ENCODE results near the gene ASPDH.

The ASPDH gene

GRCh38 chr19:50465000-50465399 is 48.7 kb downstream of the ASPDH start:
- no peak for TF ChIP-seq CTCF (IDR thresholded peaks at IDR 0.05; ENCODE audit: low read depth, low read length)
- no peak for TF ChIP-seq EZH2phosphoT487 (IDR thresholded peaks at IDR 0.05; ENCODE audit: low read depth)
- peaks cover 15% of the 10 kb centered on the region for H3K4me1 ChIP-seq (ENCODE audit: low read length)
- no peak overlapping the region for H3K4me3 ChIP-seq (ENCODE audit: low read length)
- H3K4me2 ChIP-seq (ENCODE audit: low read length), result no peak overlapping the region
- H3K79me2 ChIP-seq (ENCODE audit: low read length), result no peaks in the 10 kb centered on the region
- no peaks in the 10 kb centered on the region for H4K20me1 ChIP-seq (ENCODE audit: insufficient read depth, low read length)
- H3K27me3 ChIP-seq (ENCODE audit: low read depth, low read length), result no peaks in the 10 kb centered on the region
- H3K9me3 ChIP-seq (ENCODE audit: insufficient read depth, low read length), result no peaks in the 10 kb centered on the region
- no peak overlapping the region for H3K27ac ChIP-seq (ENCODE audit: low read length)
- H2AFZ ChIP-seq (ENCODE audit: low read depth, low read length), result no peak overlapping the region
- H3K36me3 ChIP-seq (replicated peaks; ENCODE audit: low read depth, low read length), result no peaks in the 10 kb centered on the region
- H3K9ac ChIP-seq (ENCODE audit: low read length), result no peak overlapping the region

- Histone ChIP-seq H4K20me1 (ENCODE audit: insufficient read depth, low read length) (no peaks in the 10 kb centered on the region), H3K36me3 (replicated peaks; ENCODE audit: low read depth, low read length) (no peaks in the 10 kb centered on the region), H3K79me2 (ENCODE audit: low read length) (no peaks in the 10 kb centered on the region), H3K9me3 (ENCODE audit: insufficient read depth, low read length) (no peaks in the 10 kb centered on the region), H3K27me3 (ENCODE audit: low read depth, low read length) (no peaks in the 10 kb centered on the region), H3K4me1 (ENCODE audit: low read length) (peaks cover 21% of the 10 kb centered on the region), H3K27ac (ENCODE audit: low read length) (no peak overlapping the region), H2AFZ (ENCODE audit: low read depth, low read length) (no peak overlapping the region), H3K4me3 (ENCODE audit: low read length) (no peak overlapping the region), H3K4me2 (ENCODE audit: low read length) (no peak overlapping the region), H3K9ac (ENCODE audit: low read length) (no peak overlapping the region)
- TF ChIP-seq EZH2phosphoT487 (IDR thresholded peaks at IDR 0.05; ENCODE audit: low read depth) (no peak), CTCF (IDR thresholded peaks at IDR 0.05; ENCODE audit: low read depth, low read length) (no peak)
These were observed 49.4 kb downstream of the ASPDH start for GRCh38 chr19:50464348-50464747.

GRCh38 chr19:50462970-50463369 is 50.7 kb downstream of the ASPDH start:
- TF ChIP-seq EZH2phosphoT487 (IDR thresholded peaks at IDR 0.05; ENCODE audit: low read depth), result no peak
- TF ChIP-seq CTCF (IDR thresholded peaks at IDR 0.05; ENCODE audit: low read depth, low read length), result no peak

More at GRCh38 chr19:50462970-50463369, 50.7 kb downstream of the ASPDH start:
- H3K4me2 ChIP-seq (ENCODE audit: low read length), result no peak overlapping the region
- peaks cover 25% of the 10 kb centered on the region for H3K4me1 ChIP-seq (ENCODE audit: low read length)
- H3K79me2 ChIP-seq (ENCODE audit: low read length), result no peaks in the 10 kb centered on the region
- H3K9ac ChIP-seq (ENCODE audit: low read length), result no peak overlapping the region
- no peaks in the 10 kb centered on the region for H3K9me3 ChIP-seq (ENCODE audit: insufficient read depth, low read length)
- no peaks in the 10 kb centered on the region for H3K27me3 ChIP-seq (ENCODE audit: low read depth, low read length)
- H3K4me3 ChIP-seq (ENCODE audit: low read length), result no peak overlapping the region
- no peaks in the 10 kb centered on the region for H4K20me1 ChIP-seq (ENCODE audit: insufficient read depth, low read length)
- H3K36me3 ChIP-seq (replicated peaks; ENCODE audit: low read depth, low read length), result no peaks in the 10 kb centered on the region
- H3K27ac ChIP-seq (ENCODE audit: low read length), result no peak overlapping the region
- H2AFZ ChIP-seq (ENCODE audit: low read depth, low read length), result no peak overlapping the region

All from OCI-LY3 (cell line).